Muscle of arm (tissue), 12 donors: Measurements from ENCODE around the gene S100P. TPM values are rescaled to one million over a fixed set of nuclear protein-coding genes. Genes with fewer than 3 reads are reported as not detected.
A peak's percentile ranks its signal among the peaks of the same experiment; 100 is the strongest.

ENCODE experiments used
- DNase-seq: peaks from one replicate; pipeline ENCODE4 v3.0.0-alpha.2; 2013
- polyA plus RNA-seq, 12 donors: library from polyadenylated mRNA; unstranded; fragments of 120-200 nt; gene quantifications; one replicate each; pipeline ENCODE4 v1.2.1, GENCODE V29; 2013; ENCODE audit not compliant: insufficient read length in 12 of 12

The S100P gene
- polyA plus RNA-seq, 12 donors: 0.93 to 5.5 (median 1.6) TPM; not detected in 2

- no peak for DNase-seq
These were observed 2.3 kb downstream of the S100P start for GRCh38 chr4:6695660-6696610.

GRCh38 chr4:6696611-6697010 is 2.9 kb downstream of the S100P start:
- DNase-seq: no peak

DNA sequence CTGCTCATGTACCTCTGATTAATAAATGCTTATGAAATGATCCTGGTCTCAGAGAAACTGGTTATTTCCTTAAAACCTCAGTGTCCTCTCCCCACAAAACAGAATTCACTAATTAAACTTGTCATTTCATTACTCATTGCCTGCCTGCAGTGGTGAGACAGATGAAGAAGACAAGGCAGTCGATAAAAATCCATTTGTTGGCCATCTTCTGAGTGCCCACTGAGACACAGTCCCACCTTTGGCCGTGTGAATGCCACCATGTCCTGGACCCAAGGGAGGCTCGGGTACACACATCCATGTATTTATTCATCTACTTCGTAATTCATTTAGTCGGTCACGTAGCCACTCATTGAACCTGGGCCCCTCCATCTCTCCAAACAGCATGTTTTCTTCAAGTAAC is 3.5 kb downstream of the S100P start:
- no peak for DNase-seq

GRCh38 chr4:6699388-6699787 is 5.7 kb downstream of the S100P start:
- no peak for DNase-seq

- DNase-seq: no peak
These were observed 6.2 kb downstream of the S100P start for GRCh38 chr4:6699903-6700302.

DNA sequence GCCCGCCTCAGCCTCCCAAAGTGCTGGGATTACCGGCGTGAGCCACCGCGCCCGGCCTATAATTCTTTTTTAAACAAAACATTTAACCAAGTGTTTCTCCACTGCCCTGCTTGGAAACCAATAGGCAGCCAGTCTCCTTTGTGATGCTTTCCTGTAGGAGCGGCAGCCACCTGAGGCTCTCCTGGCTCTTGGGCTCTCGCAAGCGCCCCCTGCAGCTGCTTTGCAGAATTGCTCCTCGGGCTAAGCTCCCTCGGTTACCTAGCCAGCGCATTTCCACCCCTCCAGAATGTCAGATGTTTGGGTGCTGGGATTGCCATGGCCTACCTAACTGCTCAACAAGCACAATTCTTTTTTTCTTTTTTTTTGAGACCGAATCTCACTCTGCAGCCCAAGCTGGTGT is 7.7 kb downstream of the S100P start:
- no peak for DNase-seq

DNA sequence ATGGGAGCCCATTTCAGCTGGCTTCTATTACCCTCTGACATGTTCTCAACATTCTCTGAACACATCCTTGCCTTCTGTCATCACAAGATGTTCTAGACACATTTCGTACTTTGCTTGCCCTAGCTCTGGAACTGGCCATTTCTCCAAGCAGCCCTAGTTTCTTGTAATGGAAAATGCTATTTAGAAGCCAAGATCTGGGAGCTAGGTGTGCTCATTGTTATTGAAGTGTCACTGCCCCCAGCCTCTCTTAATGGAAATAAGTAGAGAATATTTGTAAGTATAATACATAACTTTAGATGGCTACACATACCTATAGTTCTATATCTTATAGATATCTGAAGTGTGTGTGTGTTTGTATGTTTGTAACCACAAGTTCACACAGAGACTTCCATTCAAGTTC is 9.1 kb downstream of the S100P start:
- no peak for DNase-seq

- DNase-seq: no peak
These were observed 10.1 kb downstream of the S100P start for GRCh38 chr4:6703786-6704185.

DNA sequence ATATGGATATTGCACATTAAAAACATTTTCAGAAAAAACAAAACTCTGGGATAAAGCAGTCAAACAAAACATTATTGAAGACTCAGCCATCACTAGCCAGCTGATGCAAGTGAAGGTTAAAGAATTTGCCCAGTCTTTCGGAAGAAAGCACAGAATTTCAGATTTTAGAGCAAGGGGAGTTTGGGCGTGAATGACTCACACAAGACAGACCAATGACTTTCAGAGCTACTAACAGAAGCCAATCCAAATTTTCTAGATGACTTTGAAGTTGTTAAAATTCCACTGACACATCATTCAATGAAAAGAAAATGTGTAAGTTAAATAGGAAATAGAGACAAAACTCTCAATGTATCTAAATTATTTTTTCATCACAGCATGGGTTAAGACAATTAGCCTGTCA is 12.0 kb downstream of the S100P start:
- no peak for DNase-seq

GRCh38 chr4:6706173-6706572 is 12.5 kb downstream of the S100P start:
- no peak for DNase-seq

- peak; percentile 96 for DNase-seq
These were observed 15.8 kb downstream of the S100P start, which contains the start of gene MRFAP1L1 for GRCh38 chr4:6709230-6710114. Gene MRFAP1L1 (minus strand): TSS chr4:6709865. CDS start chr4:6709629, 236 bp downstream.

DNA sequence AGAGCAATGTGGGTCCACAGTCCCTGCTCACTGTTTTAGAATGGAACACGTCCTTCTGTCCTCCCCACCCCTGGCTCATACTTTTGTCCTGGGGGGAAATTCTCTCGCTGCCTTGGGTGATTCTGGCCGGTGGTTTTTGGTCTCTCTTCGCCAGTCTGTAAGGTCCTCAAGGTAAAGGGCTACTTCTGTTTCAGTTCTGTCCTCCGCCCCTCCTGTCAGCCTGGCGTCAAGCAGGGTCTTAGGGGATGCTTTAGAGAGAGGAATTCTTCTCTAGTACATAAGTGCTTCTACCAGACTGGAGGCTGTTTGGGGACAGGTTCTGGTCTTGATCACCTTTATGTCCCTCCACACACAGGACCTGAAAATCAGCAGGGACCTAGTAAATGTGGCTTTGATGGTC is 16.6 kb downstream of the S100P start:
- no peak for DNase-seq

DNA sequence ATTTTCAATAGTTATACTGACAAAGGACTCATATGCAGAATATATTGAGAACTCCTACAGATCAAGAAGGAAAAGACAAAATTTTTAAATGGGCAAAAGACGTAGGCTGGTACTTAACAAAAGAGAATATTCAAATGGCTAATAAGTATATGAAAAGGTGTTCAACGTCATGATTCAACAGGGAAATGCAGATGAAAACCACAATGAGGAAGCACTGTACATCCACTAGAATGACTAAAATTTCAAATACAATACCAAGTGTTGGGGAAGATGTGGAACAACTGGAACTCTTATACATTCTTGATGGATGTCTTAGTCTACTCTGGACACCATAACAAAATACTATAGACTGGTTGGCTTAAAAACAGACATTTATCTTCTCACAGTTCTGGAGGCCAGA is 17.3 kb downstream of the S100P start:
- no peak for DNase-seq

- DNase-seq: no peak
These were observed 21.3 kb downstream of the S100P start for GRCh38 chr4:6714954-6715353.

- DNase-seq: no peak
These were observed 22.0 kb downstream of the S100P start for GRCh38 chr4:6715704-6716017.

- DNase-seq: peak; percentile 94
These were observed 22.6 kb downstream of the S100P start, which contains the start of gene BLOC1S4 for GRCh38 chr4:6716018-6716911. Gene BLOC1S4 (plus strand): TSS chr4:6716174. CDS start chr4:6716210, 36 bp downstream.

GRCh38 chr4:6716958-6717655 is 23.4 kb downstream of the S100P start:
- no peak for DNase-seq

DNA sequence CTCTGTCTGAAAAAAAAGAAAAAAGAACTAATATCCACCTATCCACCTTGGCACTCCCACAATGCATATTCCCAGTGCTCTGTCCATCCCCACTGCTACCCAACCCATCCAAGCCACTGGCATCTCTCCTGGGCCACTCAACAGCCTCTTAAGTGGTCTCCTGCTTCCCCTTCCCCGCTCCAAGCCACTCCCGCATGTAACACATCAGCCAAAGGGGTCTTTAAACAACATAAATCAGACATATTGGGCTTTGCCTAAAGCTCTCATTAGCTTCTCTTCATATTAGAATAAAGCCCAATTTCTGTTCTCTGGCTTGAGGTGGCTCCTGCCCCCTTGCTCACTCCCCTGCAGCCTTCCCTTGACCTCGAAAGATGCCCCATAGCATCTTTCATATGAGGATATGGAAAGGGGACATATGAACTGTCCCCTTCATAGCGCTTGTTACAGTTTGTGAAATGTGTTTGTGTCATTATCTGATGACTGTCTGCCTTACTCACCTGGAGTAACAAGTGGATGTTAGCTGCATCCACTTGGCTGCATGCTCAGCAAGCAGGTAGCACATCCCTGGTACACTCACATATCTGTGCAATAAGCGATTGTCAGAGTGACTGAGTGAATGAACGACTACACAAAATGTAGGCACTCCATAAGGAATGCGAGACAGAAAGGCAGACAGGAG is 25.4 kb downstream of the S100P start:
- no peak for DNase-seq

DNA sequence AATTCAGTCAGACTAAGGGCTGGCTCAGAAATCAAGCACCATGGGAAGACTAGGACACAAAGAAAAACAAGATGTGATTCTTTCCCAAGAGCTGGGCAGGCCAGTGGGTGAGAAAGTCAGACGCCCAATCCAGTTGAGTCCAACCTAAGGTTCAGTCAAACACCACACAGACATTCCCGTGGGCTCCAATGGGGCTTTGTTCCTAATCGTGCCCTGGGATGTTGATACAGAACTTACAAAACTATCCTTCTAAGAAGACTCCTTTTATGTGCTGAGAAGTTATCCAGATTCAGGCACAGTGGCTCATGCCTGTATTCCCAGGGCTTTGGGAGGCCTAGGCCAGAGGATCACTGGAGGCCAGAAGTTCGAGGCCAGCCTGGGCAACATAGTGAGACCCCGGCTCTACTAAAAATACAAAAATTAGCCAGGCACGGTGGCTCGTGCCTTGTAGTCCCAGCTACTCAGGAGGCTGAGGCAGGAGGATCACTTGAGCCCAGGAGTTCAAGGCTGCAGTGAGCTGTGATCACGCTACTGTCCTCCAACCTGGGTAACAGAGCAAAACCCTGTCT is 26.0 kb downstream of the S100P start:
- no peak for DNase-seq

- DNase-seq: peak; percentile 78
These were observed 26.6 kb downstream of the S100P start for GRCh38 chr4:6720202-6720699.
